ENCODE results near the gene NGLY1. TPM values are rescaled to one million over a fixed set of nuclear protein-coding genes. Genes with fewer than 3 reads are reported as not detected.

Gene NGLY1
- total RNA-seq, 1 experiment from 2014 or later: 40.3 TPM

DNA sequence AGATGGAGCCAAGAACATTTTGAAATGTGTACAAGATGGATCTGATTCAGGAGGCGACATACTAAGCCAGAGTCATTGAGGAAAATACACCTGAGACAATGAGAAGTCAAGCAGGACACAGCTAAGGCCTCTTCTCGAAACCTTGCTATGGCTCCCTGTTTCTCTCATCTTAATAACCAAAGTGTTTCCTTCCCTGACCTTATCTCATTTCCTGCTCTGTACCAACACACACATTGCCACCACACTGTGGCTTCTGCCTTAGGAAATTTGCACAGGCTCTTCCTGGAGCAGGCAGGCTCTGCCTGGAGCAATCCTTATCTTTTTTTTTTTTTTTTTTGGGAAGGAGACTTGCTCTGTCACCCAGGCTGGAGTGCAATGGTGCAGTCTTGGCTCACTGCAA, 43.3 kb upstream of the NGLY1 start:
- Mint-ChIP-seq H3K4me3 (ENCODE audit: low read depth, unreplicated experiment) (no peak overlapping the region), H3K27me3 (ENCODE audit: unreplicated experiment) (no peaks in the 10 kb centered on the region), H3K36me3 (ENCODE audit: insufficient read depth, unreplicated experiment) (no peaks in the 10 kb centered on the region), H3K4me1 (ENCODE audit: low read depth, unreplicated experiment) (no peaks in the 10 kb centered on the region), H3K27ac (ENCODE audit: unreplicated experiment) (no peak overlapping the region), H3K9me3 (ENCODE audit: low read depth, unreplicated experiment) (peaks cover 2% of the 10 kb centered on the region)
- no TSS peak for BruUV-seq (replicated peaks)
- intact Hi-C loops (cut with micrococcal nuclease; ENCODE audit: unreplicated experiment): no loop called here
- DNase-seq: no peak
- TF ChIP-seq, protein P1, sequence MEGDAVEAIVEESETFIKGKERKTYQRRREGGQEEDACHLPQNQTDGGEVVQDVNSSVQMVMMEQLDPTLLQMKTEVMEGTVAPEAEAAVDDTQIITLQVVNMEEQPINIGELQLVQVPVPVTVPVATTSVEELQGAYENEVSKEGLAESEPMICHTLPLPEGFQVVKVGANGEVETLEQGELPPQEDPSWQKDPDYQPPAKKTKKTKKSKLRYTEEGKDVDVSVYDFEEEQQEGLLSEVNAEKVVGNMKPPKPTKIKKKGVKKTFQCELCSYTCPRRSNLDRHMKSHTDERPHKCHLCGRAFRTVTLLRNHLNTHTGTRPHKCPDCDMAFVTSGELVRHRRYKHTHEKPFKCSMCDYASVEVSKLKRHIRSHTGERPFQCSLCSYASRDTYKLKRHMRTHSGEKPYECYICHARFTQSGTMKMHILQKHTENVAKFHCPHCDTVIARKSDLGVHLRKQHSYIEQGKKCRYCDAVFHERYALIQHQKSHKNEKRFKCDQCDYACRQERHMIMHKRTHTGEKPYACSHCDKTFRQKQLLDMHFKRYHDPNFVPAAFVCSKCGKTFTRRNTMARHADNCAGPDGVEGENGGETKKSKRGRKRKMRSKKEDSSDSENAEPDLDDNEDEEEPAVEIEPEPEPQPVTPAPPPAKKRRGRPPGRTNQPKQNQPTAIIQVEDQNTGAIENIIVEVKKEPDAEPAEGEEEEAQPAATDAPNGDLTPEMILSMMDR (IDR thresholded peaks at IDR 0.05; ENCODE audit: unreplicated experiment): no peak
- CTCF ChIA-PET: no interaction called here

DNA sequence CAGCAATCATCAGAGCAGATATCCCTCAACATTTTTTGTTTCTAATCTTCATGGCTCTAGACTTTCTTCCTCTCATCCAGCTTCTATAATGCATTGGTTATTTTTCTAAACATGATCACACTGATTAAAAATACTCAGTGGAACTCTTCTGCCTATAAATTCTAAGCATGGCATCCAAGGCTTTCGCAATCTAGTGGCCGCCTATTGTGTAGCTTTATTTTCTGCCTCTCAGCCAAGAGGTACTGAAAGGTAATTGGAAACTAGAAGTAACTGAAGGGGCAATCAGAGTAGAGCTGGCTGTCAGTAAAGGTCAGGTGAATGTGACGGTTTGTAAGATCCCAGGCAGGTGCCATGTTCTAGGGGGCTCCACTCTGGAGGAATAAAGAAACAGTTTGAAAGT, 40.1 kb upstream of the NGLY1 start:
- CTCF ChIA-PET: no interaction called here
- TF ChIP-seq, protein P1 (IDR thresholded peaks at IDR 0.05; ENCODE audit: unreplicated experiment): no peak
- Mint-ChIP-seq H3K4me3 (ENCODE audit: low read depth, unreplicated experiment) (no peak overlapping the region), H3K9me3 (ENCODE audit: low read depth, unreplicated experiment) (peaks cover 2% of the 10 kb centered on the region), H3K27ac (ENCODE audit: unreplicated experiment) (no peak overlapping the region), H3K36me3 (ENCODE audit: insufficient read depth, unreplicated experiment) (no peaks in the 10 kb centered on the region), H3K27me3 (ENCODE audit: unreplicated experiment) (no peaks in the 10 kb centered on the region), H3K4me1 (ENCODE audit: low read depth, unreplicated experiment) (peaks cover 8% of the 10 kb centered on the region)
- BruUV-seq (replicated peaks): no TSS peak
- intact Hi-C loops (cut with micrococcal nuclease; ENCODE audit: unreplicated experiment): no loop called here
- DNase-seq: no peak

DNA sequence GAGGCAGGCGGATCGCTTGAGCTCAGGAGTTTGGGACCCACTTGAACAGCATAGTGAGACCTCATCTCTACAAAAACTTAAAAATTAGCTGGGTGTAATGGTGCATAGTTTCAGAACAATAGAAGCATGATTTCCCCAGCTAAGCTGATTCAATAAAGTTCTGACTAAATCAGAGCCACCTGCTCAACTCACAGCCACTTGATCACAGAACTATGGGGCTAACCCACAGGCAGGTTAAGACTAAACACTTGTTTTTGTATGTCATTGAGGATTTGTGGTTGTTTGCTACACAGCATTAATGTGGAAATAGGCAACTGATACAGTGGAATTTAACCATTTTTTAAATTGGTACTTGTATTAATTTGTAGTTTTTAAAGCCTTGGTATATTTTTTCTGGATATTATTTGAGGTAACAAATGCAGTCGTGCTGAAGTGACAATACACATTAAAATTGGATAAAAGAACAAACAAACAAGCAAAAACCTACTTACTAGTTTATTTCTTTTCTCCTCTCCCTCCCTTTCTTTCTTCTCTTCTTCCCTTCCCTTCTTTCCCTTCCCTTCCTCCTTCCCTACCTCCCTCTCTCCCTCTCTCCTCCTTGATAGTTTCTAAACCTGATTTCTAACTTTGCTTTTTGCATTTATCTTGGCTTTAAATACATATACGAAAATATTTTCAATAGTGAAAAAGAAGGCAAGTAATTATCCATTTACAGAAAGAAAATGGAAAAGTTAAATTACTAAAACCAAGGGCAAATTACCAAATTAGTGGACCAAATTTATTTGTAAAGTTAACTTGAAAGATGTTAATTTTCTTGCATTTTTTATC, 38.7 kb upstream of the NGLY1 start:
- CTCF ChIA-PET: no interaction called here
- DNase-seq: no peak
- no TSS peak for BruUV-seq (replicated peaks)
- H3K4me3 Mint-ChIP-seq (ENCODE audit: low read depth, unreplicated experiment): no peak overlapping the region
- H3K36me3 Mint-ChIP-seq (ENCODE audit: insufficient read depth, unreplicated experiment): no peaks in the 10 kb centered on the region
- H3K27ac Mint-ChIP-seq (ENCODE audit: unreplicated experiment): no peak overlapping the region
- intact Hi-C loops (cut with micrococcal nuclease; ENCODE audit: unreplicated experiment): no loop called here
- no peaks in the 10 kb centered on the region for H3K27me3 Mint-ChIP-seq (ENCODE audit: unreplicated experiment)
- peaks cover 2% of the 10 kb centered on the region for H3K9me3 Mint-ChIP-seq (ENCODE audit: low read depth, unreplicated experiment)
- TF ChIP-seq, protein P1 (IDR thresholded peaks at IDR 0.05; ENCODE audit: unreplicated experiment): no peak
- H3K4me1 Mint-ChIP-seq (ENCODE audit: low read depth, unreplicated experiment): peaks cover 8% of the 10 kb centered on the region

DNA sequence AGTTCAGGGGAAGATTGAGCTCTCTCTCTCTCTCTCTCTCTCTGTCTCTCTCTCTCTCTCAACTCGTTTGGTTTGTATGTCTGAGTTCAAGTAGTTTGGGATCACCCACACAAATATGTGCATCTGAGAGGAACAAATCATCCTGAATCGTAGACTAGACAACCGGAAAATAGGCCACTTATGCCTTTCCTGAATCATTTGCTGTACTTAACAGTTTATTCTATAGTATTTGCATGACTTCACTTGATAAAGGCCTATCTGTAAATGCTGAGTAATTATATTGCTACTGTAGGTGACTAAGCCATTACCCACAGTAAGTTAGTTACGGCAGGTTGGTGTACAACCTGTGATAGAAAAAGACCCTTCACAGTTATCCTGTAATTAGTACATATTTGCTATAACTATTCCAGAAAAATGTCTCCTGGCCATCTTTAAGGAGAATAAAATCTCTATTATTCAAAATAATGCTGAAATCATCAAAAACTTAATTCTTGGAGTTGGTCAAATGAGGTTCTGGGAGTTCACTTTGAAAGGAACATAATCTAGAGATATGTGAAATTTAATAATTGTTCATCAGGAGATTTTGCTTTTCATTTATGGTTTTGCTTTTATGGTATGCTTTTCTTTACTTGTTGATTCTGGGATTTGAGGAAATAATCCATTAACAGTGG, 37.7 kb upstream of the NGLY1 start:
- TF ChIP-seq, protein P1 (IDR thresholded peaks at IDR 0.05; ENCODE audit: unreplicated experiment): no peak
- intact Hi-C loops (cut with micrococcal nuclease; ENCODE audit: unreplicated experiment): no loop called here
- Mint-ChIP-seq H3K27ac (ENCODE audit: unreplicated experiment) (no peak overlapping the region), H3K36me3 (ENCODE audit: insufficient read depth, unreplicated experiment) (no peaks in the 10 kb centered on the region), H3K9me3 (ENCODE audit: low read depth, unreplicated experiment) (peaks cover 1% of the 10 kb centered on the region), H3K4me3 (ENCODE audit: low read depth, unreplicated experiment) (no peak overlapping the region), H3K4me1 (ENCODE audit: low read depth, unreplicated experiment) (peaks cover 8% of the 10 kb centered on the region), H3K27me3 (ENCODE audit: unreplicated experiment) (no peaks in the 10 kb centered on the region)
- BruUV-seq (replicated peaks): no TSS peak
- CTCF ChIA-PET: interaction anchor here (0.9 kb wide), 1 partner anchor 33 kb away, joined by 5 read pairs; no protein-coding TSS in a partner anchor
- DNase-seq: no peak
